ENCODE results near the gene EEFSEC.

- TF ChIP-seq CTCF (IDR thresholded peaks at IDR 0.05) (no peak), POLR2A (IDR thresholded peaks at IDR 0.05) (no peak)
Observed at GRCh38 chr3:128421439-128421836, 268.2 kb downstream of the EEFSEC start.
